HG03558 (cell line): ENCODE data around the gene IPO4.
A peak's percentile ranks its signal among the peaks of the same experiment; 100 is the strongest.

Experiments
- ATAC-seq: cut with Tn5 transposase; IDR thresholded peaks from one replicate; pipeline ENCODE4 v1.9.1; 2021; ENCODE audit warnings: moderate number of reproducible peaks; ENCODE audit not compliant: unreplicated experiment; ENCODE audit errors: extremely low read depth

Gene IPO4

DNA sequence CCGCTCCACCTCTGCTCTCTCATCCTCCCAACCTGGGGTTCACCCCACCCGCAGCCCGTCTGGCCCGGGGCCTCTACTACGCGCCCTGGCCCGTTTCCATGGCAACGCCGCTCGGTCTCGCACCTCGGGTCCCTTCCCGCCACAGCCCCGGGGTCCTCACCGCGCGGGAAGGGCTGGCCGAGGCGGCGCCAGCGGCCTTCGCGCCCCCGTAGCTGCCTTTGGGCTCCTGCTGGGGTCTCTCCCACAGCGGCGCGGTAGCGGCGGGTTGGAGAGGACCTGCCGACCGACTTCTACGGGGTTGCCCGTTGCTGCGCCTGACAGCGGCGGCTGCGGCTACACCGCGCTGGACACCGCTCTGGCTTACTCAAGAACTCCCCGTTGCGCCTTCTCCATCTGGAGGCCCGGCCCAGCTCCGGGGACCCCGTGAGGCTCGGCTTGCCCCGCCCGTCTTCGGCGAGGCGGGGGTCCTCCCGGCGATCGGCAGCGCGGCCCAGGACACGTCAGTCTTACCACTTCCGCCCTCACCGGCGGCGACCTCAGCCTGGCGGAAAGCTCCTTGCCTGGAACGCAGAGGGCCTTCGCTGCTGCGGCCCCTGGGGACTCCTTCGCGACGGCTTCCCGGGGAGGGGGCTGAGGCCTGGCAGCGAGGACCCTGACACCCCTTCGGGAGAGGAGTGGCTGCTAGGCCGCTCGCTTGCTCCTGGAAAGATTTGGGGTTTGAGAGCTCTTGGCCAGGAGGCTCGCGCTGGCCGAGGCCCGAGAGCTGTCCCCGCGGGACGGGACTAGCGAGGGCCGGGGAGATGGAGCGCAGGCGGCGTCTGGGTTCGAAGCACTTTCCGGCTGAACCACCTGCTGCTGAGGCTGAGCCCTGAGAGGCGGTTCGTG, 6.8 kb upstream of the IPO4 start, which contains the start of gene TM9SF1:
Gene TM9SF1 (minus strand): TSS at position 256 of the 885 bp plus-strand sequence. CDS start 422 bp downstream, outside the sequence.
- peak; percentile 39 for ATAC-seq

DNA sequence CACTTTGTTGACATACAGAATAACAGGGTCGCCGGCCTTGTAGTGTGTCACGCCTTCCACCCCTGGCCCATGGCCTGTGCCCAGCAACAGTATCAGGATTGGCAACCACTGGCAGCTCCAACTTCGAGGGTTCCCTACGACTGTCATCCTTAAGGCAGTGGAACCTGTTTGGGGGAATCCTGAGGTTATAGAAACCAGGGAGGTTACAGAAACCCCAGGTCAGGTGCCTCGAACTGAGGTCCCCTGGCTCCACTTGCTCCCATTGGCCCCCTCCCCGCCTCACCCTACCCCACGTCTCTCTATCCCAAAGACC, 6.2 kb upstream of the IPO4 start:
- no peak for ATAC-seq

DNA sequence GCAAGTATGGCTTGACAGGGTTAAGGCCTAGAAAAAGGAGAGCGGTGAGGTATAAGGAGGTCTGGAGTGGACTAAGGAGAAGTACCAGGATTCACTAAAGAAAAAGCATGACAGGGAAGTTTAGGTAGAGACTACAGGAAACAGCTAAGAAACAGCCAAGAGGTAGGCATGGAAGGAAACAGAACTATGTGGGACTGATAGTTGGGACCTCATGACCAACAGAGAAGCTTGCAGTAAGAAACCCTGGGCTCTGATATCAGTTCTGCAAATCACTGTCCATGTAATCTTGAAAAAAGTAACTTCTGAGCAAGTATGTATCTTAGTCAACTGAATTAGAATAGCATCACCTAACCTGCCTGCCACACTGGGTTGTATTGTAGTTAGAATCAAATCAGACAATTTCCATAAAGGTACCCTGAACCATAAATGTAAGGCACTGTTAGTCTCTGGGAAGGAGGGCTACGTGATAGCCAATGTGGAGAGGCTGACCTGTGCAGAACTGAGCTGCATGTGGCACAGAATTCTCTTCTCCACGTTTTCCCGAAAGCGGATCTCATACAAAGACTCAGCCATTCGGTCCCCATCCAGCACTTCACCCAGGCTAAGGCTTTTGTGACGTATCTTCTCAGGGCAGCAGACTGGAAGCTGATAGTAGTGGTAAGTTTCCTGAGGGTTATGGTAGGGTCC, 5.7 kb upstream of the IPO4 start:
- no peak for ATAC-seq

DNA sequence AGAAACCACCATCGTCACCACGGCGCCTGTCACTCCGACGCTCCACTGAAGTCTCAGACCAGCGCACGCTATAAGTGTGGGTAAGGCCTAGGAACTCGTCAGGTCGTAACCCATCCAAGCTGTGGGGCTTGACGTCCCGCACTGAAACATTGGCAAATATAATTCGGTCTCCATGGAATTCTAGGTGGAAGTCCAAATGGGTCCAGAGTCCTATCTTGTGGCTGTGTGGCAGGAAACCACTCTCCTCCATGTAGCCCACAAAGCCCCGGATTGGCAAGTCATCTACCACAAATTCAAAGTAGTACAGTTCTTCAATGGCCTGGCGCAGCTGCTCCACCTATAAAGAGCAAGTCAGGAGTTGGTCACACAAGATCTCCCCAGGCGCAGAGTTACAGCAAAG, 4.3 kb upstream of the IPO4 start:
- no peak for ATAC-seq

DNA sequence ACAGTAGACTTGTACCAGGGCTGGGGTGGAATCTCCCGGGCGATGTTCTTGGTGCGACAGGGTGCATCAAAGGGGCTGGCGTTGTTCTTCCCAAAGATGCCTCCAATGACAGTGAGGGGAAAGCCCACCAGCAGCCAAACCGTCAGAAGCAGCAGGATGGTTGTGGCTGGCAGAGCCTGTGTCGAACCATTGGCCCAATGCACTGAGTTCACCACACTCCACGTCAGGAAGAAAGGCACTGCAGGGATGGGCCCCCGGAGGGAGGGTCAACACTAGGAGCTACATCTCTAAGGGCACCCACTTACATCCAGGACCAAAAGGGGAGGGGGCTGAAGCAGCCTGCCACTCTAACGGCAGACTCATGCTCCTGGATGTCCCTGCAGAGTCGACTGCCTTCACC, 1.8 kb upstream of the IPO4 start:
- ATAC-seq: no peak

DNA sequence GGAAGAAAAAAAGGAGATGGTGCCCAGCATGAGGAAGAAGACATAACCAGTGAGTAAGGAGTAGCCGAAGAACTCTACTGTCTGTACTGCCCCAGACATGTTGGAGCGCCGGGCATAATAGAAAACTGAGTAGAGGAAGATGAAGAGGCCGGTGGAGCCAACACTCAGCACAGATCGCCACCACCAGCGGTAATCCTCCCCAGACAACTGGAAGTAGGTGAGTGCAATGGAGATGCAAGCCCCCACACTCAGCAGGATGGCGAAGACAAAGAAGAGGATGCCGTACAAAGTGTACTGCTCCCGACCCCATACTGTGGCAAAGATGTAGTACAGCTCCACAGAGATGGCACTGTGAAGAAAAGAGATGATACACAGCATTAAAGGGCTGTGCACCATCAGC, 844 bp upstream of the IPO4 start:
- ATAC-seq: no peak

DNA sequence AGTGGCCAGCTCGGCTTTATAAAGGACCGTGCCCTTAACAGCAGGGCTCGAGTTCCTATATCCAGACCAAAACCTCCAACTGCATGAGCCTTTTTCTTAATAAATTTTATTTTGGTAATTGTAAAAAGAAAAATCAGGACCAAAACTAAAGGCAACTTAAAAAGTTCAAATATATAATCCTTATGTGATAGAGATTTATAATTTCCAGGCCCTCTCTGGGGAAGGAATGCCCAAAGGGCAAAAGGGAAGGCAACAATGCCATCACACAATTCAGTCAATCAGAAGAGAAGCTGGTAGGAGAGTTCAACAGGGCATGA, 401 bp upstream of the IPO4 start:
- no peak for ATAC-seq

DNA sequence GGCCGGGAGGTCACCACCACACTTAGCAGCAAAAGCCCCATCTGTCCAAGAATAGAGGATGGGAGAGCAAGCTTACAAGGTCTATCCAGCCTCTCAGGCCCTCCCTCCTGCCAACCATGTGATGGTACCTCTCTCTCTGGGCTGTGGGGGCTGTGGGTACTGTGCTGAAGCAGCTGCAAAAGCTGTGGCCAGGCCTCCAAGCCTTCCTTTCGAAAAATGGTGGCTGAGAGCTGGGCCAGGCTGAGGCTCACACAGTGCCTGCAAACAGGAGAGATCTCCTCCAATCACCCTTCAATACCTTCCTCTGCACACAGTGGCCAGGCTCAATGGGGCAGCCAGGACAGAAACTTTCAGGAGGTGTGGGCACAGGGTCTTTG, 1.1 kb downstream of the IPO4 start:
- no peak for ATAC-seq

DNA sequence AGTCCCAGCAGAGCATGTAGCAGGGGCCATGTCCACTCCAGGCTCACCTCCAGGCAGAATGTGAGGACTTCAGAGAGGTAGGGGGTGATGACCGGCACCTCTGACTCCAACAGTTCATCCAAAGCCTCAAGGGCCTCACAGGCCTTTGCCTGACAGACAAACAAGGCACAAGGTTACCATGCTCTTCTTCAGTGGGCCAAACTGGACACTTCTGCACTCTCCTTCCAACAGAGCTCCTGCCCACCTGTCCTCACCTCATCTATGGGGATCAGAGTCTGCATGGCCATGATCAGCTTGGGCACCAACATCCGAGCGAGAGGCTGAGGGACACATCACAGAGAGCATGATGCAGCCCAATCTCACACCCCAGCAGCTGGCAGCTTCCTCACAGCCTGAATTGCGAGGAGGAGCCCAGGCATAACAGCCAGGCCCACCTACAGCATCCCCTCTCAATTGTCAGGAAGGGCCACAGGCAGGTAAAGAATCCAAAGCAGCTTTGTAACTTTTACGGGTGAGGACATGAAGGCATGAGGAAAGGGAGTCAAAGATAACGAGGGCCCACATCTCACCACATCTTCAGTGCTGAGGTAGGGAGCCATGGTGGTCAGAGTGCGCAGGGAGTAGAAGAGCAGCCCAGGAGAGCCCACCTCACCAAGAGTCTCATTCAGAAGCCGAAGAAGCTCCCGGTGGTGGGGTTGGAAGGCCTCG, 1.6 kb downstream of the IPO4 start:
- no peak for ATAC-seq

DNA sequence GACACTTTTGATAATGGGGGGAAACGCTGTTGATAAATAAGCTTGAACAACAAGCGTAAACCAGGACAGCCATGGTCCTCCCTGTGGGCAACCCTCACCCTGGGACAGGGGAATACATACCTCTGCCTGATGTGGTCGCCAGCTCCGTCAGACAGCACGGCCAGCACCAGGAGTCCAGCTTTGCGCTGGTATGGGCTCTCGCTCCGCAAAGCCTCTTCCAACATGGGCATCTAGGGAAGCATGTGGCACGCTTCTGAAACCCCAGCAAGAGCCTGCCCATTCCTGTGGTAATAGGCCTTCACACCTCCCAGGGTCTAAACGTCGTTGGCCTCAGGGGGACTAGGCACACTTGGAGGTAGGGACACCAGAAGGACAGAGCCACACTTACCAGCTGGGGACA, 2.9 kb downstream of the IPO4 start:
- no peak for ATAC-seq

DNA sequence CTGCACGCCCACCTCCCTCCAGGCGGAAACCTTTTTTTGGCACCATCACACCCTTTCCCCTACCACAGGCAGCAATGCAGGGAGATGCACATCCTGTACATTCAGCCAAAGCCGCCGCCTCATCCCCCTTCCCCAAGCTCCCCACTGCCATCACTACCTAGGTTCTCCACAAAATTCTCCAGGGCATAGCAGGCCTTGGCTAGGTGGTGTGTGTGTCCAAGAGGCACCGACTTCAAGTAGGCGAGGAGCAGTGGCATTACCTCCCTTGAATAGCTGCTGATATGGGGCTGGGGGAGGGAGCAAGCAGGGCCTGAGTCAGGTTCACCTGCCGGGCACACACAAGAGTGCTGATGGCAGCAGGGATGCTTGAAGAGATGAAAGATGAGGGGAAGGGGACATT, 3.6 kb downstream of the IPO4 start:
- no peak for ATAC-seq

DNA sequence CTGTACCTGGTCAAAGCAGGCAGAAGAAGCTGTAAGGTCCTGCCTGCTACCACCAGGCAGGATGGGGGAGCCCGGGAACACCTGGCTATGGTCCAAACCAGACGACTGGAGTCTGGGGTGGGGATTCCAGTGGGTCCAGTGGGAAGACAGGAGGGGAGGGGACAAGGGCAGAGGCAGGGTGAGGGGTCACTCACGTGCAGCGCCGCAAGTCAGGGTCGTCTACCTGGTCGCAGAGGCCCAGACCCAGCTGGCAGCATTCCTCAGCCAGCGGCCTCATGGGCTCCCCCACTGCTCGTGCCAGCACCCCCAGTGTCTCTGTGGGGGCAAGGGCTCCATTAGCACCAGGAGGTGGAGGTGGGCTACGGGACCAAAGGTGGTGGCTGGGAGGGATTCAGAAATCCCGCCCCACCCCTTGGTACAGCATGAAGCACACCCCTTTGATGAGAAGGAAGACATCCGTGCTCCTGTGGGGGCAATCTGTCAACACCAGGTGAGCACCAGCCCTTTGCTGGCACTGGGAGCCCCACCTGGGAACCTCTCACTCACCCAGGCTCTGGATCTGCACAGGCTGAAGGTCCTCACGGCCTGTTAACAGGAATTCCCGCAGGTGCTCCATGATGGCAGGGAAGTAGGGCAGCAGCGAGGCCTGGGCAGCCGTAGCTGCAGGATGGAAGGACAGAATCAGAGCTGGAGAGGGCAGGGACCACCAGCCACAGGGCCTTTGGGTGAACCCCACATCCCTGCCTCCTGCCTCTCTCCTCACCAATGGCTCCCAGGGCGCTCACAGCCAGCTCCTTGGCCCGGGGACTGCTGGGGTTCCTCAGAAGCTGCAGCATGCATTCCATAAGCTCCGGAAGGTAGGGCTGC, 4.3 kb downstream of the IPO4 start:
- ATAC-seq: no peak

DNA sequence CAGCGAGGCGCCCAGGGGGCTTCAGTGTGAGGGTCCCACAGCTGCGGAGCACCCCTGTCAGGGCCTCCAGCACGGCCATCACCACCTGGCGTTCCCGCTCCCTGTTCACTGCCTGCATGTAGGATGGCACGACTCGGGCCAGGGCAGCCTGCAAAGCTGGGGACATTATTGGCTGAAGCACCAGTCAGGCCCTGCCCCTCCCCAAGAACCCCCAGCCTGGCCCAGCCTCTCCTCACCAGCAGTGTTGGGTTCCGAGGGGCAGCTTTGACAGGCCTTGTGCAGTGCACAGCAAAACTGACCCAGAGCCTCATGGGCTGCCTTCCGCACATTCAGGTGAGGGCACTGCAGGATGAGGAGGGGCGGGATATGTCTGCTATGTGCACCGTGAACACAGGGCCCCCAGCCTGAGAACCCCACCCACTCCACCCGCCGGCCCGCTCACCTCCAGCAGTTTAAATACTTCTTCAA, 5.6 kb downstream of the IPO4 start:
- no peak for ATAC-seq

DNA sequence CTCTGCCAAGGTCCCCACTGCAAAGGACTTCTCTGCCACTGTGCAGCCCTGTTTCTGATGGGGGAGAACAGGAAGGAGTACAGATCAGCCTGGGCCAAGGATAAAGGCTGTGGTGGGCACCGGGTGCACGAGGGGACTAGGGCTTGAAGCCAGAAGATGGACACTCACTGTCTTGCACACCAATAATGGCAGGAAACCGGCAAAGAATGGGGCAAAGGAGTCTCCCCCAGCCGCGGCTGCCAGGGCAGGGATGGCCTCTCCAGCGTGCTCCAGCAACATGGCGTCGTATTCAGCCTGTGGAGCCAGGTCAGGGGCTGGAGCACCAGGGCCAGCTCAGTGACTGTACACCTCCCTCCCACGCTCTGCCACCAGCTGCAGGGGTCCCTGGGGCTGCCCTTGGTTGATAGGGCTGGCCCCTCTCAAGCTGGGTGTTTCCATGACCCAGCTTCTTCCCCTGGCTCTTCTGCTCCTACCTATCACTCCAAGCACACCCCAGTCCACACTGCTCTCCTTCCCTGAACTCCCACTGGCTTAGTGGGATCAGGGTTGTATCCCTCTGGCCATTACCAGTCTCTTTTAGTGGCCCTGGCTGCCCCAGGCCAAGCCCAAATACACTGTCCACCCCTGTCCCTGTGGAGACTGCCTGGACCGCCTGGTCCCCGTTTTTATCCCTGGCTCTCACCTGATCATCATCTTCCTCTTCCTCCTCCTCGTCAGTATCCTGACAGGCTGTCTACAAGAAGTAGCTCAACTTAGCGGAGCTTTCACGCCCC, 6.3 kb downstream of the IPO4 start:
- ATAC-seq: no peak

DNA sequence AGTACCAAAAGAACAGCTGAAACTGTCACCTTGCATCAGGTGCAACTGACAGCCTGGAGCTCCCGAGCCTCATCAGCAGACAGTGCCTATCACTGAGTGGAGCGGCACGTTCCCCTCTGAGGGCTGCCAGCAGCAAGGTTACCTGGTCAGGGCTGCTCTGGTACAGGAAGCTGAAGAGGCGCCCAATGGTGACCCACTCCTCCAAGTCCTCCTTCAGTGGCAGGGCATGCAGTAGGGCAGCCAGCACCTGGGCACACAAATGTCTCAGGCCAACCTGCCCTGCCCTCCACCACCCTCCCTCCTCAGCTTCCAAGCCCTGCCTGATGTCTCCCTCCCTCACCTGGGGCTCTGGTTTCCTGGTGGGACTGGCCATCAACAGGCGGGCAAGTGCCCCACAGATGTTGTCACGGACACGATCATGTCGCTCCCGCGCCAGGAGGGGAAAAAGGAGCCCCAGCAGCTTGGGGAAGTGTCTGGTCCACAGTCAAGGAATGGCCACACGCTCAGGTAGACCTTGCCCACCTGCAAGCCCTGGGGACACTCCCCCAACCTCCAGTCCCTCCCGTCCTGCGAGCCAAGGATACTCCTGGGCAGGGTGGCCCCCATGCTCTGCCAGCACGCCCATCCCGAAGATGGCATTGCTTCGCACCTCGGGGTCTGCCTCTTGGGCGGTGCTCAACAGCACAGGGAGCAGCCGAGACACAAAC, 7.1 kb downstream of the IPO4 start:
- no peak for ATAC-seq

DNA sequence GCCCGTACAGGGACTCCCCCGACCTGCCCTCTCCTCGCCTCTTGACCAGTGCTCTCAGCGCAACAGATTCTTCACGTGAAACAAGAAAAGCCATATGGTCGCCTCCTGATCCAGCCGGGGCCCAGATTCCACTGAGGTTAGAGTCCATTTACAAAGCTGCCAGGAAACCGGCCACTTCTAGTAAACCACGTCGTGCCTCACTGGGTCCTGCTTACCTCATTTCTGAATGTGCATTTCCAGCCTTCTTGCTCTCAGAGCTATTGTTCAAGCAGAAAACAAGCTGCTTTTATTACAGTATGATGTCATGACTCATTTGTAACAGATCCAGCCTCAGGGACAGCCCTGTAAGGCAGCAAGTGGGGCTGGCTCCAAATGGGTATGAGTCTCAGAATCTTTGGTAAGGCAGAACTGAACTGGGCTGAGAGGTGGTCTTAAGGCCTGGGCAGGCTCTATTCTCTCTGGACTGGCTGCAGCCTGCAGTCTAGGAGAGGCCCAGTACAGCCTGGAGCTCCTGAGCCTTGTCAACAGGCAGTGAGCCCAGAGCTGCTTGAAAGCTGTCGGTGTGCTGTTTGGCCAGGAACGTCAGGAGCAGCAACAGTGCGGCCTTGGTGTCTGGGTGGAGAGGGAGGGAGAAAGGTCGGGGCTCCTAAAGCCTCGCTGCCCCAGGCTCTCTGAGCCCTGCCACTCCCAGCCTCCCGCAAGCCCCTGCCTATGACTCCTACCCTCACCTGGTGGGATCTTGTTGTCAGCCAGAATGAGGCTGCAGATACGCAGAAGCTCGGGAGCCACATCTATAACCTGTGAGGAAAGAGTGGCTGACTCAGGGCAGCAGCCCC, 8.4 kb downstream of the IPO4 start:
- ATAC-seq: no peak

DNA sequence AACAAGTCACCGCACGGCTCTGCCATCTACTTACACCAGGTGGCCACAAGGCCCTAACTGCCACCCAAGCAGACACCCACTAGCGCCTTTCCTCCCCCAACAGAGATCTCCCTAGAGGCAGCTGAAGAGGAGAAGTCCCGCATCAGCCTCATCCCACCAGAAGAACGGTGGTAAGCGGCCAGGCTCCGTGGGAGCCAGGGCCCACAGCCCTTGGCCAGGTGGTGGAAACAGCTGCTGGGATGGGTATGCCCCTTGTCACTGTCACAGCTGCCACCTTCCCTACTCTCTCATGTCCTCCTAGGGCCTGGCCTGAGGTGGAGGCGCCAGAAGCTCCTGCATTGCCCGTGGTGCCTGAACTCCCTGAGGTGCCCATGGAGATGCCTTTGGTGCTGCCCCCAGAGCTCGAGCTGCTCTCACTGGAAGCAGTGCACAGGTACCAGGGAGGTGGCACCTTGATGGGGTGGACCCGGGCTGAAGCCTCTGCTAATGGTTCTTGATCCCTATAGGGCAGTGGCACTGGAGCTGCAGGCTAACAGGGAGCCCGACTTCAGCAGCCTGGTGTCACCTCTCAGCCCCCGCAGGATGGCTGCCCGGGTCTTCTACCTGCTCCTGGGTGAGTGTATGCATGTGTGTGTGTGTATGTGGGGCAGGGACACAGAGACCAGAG, 9.2 kb downstream of the IPO4 start:
- ATAC-seq: no peak
